Trophoblast cell (in vitro differentiated cells and primary cell): ENCODE measurements around the gene KRT39.

Experiments
- DNase-seq, 2 donors: peaks; one replicate each; pipeline ENCODE4 v3.0.0-alpha.2; 2016
- H2AFZ ChIP-seq: 2 replicates; pipeline ENCODE4 v1.6.1; 2013; ENCODE audit warnings: low read length, moderate library complexity, mild to moderate bottlenecking; ENCODE audit not compliant: insufficient read depth, poor library complexity
- H2AK5ac ChIP-seq: 2 replicates; pipeline ENCODE4 v1.6.1; 2013; ENCODE audit warnings: mild to moderate bottlenecking, low read length
- H2BK120ac ChIP-seq: 2 replicates; pipeline ENCODE4 v1.6.1; 2013; ENCODE audit warnings: low read length, mild to moderate bottlenecking, moderate library complexity; ENCODE audit not compliant: insufficient read depth, poor library complexity
- H2BK12ac ChIP-seq: 2 replicates; pipeline ENCODE4 v1.6.1; 2013; ENCODE audit warnings: mild to moderate bottlenecking, low read length, moderate library complexity
- H2BK5ac ChIP-seq: 2 replicates; pipeline ENCODE4 v1.6.1; 2013; ENCODE audit warnings: low read length, low read depth, moderate library complexity, mild to moderate bottlenecking; ENCODE audit not compliant: poor library complexity
- H3K14ac ChIP-seq: 2 replicates; pipeline ENCODE4 v1.6.1; 2013; ENCODE audit warnings: mild to moderate bottlenecking, low read length
- H3K18ac ChIP-seq: 2 replicates; pipeline ENCODE4 v1.6.1; 2013; ENCODE audit warnings: mild to moderate bottlenecking, low read length
- H3K23ac ChIP-seq: 2 replicates; pipeline ENCODE4 v1.6.1; 2013; ENCODE audit warnings: low read length
- H3K27ac ChIP-seq: 2 replicates; pipeline ENCODE4 v1.5.1; 2013; ENCODE audit warnings: low read depth, mild to moderate bottlenecking, inconsistent platforms, low read length, moderate library complexity
- H3K27me3 ChIP-seq: 2 replicates; pipeline ENCODE4 v1.6.1; 2013; ENCODE audit warnings: inconsistent platforms, mild to moderate bottlenecking, low read length, moderate library complexity; ENCODE audit not compliant: insufficient read depth
- H3K36me3 ChIP-seq, 2 experiments: 1 replicate in 1 of 2; 2 replicates in 1 of 2; pipeline ENCODE4 v1.6.1; 2013; ENCODE audit warnings: low read length in 2 of 2, mild to moderate bottlenecking in 2 of 2, moderate library complexity in 1 of 2; ENCODE audit not compliant: insufficient read depth in 2 of 2, control insufficient read depth in 1 of 2
- H3K4ac ChIP-seq: 2 replicates; pipeline ENCODE4 v1.6.1; 2013; ENCODE audit warnings: low read depth, mild to moderate bottlenecking, low read length, moderate library complexity
- H3K4me1 ChIP-seq, 2 experiments: 1 replicate in 1 of 2; 2 replicates in 1 of 2; pipeline ENCODE4 v1.6.1; 2013; ENCODE audit warnings: low read length in 2 of 2, mild to moderate bottlenecking in 2 of 2, moderate library complexity in 1 of 2; ENCODE audit not compliant: insufficient read depth in 2 of 2, control insufficient read depth in 1 of 2
- H3K4me2 ChIP-seq: 2 replicates; pipeline ENCODE4 v1.6.1; 2013; ENCODE audit warnings: inconsistent platforms, mild to moderate bottlenecking, low read length, moderate library complexity
- H3K4me3 ChIP-seq: 2 replicates; pipeline ENCODE4 v1.5.1; 2013; ENCODE audit warnings: mild to moderate bottlenecking, low read depth, low read length, inconsistent platforms
- H3K79me1 ChIP-seq: one replicate; pipeline ENCODE4 v1.6.1; 2013; ENCODE audit warnings: low read length
- H3K79me2 ChIP-seq: 2 replicates; pipeline ENCODE4 v1.6.1; 2013; ENCODE audit warnings: low read length, mild to moderate bottlenecking; ENCODE audit not compliant: control insufficient read depth, insufficient read depth, poor library complexity
- H3K9ac ChIP-seq: 2 replicates; pipeline ENCODE4 v1.6.1; 2013; ENCODE audit warnings: mild to moderate bottlenecking, low read length
- H3K9me3 ChIP-seq: 2 replicates; pipeline ENCODE4 v1.6.1; 2013; ENCODE audit warnings: low read depth, mild to moderate bottlenecking, control low read depth, inconsistent platforms, low read length; ENCODE audit not compliant: insufficient read depth
- H4K12ac ChIP-seq: 2 replicates; pipeline ENCODE4 v1.6.1; 2013; ENCODE audit warnings: low read depth, mild to moderate bottlenecking, low read length, moderate library complexity
- H4K8ac ChIP-seq: 2 replicates; pipeline ENCODE4 v1.6.1; 2013; ENCODE audit warnings: low read depth, mild to moderate bottlenecking, low read length, moderate library complexity
- H4K91ac ChIP-seq: one replicate; pipeline ENCODE4 v1.6.1; 2013; ENCODE audit warnings: low read depth, mild to moderate bottlenecking, low read length, moderate library complexity
- WGBS: extraction: QIAGEN DNeasy Blood & Tissue Kit; methylation state at CpG from one replicate; pipeline ENCODE4 v1.1.7; 2013; ENCODE audit warnings: missing lambda C conversion rate; ENCODE audit not compliant: insufficient read length, insufficient coverage; ENCODE audit errors: extremely low coverage; 5-methylcytosine and 5-hydroxymethylcytosine counted together

The KRT39 gene

GRCh38 chr17:40980117-40980516 lies 13.4 kb upstream of the KRT39 start:
- DNase-seq, result no peak
- Histone ChIP-seq H3K79me1 (peaks cover 3% of the 10 kb centered on the region), H3K4ac (no peak overlapping the region), H3K14ac (no peak overlapping the region), H2AK5ac (no peak overlapping the region), H3K36me3 (no peaks in the 10 kb centered on the region), H3K4me2 (peak overlapping the region; percentile 7), H3K27ac (peak overlapping the region; percentile 6), H3K18ac (no peak overlapping the region), H3K23ac (no peak overlapping the region), H3K9ac (no peak overlapping the region), H2AFZ (no peak overlapping the region), H3K79me2 (no peaks in the 10 kb centered on the region), H2BK12ac (no peak overlapping the region), H4K91ac (no peak overlapping the region), H2BK120ac (no peak overlapping the region), H4K12ac (no peak overlapping the region), H3K27me3 (no peaks in the 10 kb centered on the region), H2BK5ac (no peak overlapping the region), H3K4me1 (peaks cover 7 to 16% of the 10 kb centered on the region in 2 experiments), H4K8ac (no peak overlapping the region), H3K4me3 (no peak overlapping the region), H3K9me3 (no peaks in the 10 kb centered on the region)
- WGBS, result no CpG with 5 or more reads among the region's 3 CpGs

DNA sequence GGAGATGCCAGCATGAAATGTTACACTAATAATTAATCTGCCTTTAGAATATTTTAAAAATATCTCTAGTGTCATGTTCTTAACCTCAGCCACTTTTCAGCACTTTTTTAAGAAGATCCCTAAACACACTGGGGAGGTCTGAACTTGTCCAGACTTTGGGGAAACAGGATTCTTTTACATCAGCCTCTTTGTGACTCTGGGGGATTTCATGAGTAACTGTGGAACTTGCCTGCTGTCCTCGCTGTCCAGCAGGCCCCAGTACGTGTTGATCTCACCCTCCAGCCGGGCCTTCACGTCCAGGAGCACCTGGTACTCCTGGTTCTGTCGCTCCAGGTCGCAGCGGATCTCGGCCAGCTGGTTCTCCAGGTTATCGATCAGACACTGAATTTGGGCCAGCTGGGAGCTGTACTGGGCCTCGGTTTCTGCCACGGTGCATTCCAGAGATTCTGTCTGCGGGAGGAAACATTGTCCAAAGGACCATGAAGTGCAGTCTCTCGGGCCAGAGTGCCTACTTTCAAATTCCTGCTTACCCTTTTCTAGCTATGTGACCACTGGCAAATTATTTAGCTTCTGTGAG lies 11.9 kb upstream of the KRT39 start:
- Histone ChIP-seq H3K79me2 (no peaks in the 10 kb centered on the region), H3K27me3 (no peaks in the 10 kb centered on the region), H2BK12ac (peak overlapping the region; percentile 8), H4K12ac (no peak overlapping the region), H3K18ac (no peak overlapping the region), H2BK5ac (peak overlapping the region; percentile 18), H4K8ac (no peak overlapping the region), H3K4me3 (no peak overlapping the region), H3K14ac (no peak overlapping the region), H4K91ac (peak overlapping the region; percentile 25), H2AFZ (peak overlapping the region; percentile 75), H2BK120ac (no peak overlapping the region), H3K4ac (no peak overlapping the region), H3K79me1 (peaks cover 3% of the 10 kb centered on the region), H3K36me3 (no peaks in the 10 kb centered on the region), H3K4me2 (no peak overlapping the region), H3K27ac (peak overlapping the region; percentile 4), H2AK5ac (no peak overlapping the region), H3K9ac (no peak overlapping the region), H3K23ac (no peak overlapping the region), H3K9me3 (no peaks in the 10 kb centered on the region), H3K4me1 (peaks cover 7 to 16% of the 10 kb centered on the region in 2 experiments)
- WGBS, result no CpG with 5 or more reads among the region's 13 CpGs
- no peak for DNase-seq

DNA sequence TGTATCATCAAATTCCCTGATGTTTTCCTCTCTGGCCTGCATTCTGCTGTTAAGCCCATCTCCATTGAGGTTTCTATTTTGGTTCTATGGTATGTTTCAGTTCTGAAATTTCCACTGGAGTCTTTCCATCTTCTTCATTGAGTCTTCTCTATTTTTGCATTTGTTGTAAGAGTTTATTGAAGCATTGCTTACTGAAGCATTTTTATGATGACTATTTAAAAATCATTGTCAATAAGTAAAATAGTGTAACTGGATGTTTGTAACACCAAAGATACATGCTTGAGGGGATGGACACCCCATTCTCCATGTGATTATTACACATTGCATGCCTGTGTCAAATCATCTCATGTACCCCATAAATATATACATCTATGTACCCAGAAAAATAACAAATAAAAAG lies 8.8 kb upstream of the KRT39 start:
- Histone ChIP-seq H3K9me3 (no peaks in the 10 kb centered on the region), H3K4me2 (no peak overlapping the region)

GRCh38 chr17:40974366-40974765 lies 7.6 kb upstream of the KRT39 start:
- Histone ChIP-seq H4K91ac (no peak overlapping the region), H2BK12ac (no peak overlapping the region), H3K23ac (no peak overlapping the region), H2BK120ac (no peak overlapping the region), H3K4me1 (peaks cover 4 to 7% of the 10 kb centered on the region in 2 experiments), H2BK5ac (no peak overlapping the region), H3K79me1 (peaks cover 3% of the 10 kb centered on the region), H3K9me3 (no peaks in the 10 kb centered on the region), H3K18ac (no peak overlapping the region), H2AFZ (no peak overlapping the region), H3K36me3 (no peaks in the 10 kb centered on the region), H4K12ac (no peak overlapping the region), H4K8ac (no peak overlapping the region), H3K79me2 (no peaks in the 10 kb centered on the region), H3K14ac (no peak overlapping the region), H3K27ac (no peak overlapping the region), H3K27me3 (no peaks in the 10 kb centered on the region), H3K4me2 (no peak overlapping the region), H3K9ac (no peak overlapping the region), H3K4ac (no peak overlapping the region), H3K4me3 (no peak overlapping the region), H2AK5ac (no peak overlapping the region)
- DNase-seq, result no peak
- no CpG with 5 or more reads among the region's 3 CpGs for WGBS

More for the DNA sequence above, 8.8 kb upstream of the KRT39 start:
- Histone ChIP-seq H3K79me1 (peaks cover 3% of the 10 kb centered on the region), H3K4ac (no peak overlapping the region), H3K36me3 (no peaks in the 10 kb centered on the region), H3K23ac (no peak overlapping the region), H3K27ac (no peak overlapping the region), H2AK5ac (no peak overlapping the region), H4K12ac (no peak overlapping the region), H3K4me3 (no peak overlapping the region), H3K79me2 (no peaks in the 10 kb centered on the region), H2AFZ (no peak overlapping the region), H4K91ac (no peak overlapping the region), H3K27me3 (no peaks in the 10 kb centered on the region), H3K9ac (no peak overlapping the region), H2BK120ac (no peak overlapping the region), H2BK5ac (no peak overlapping the region), H3K18ac (no peak overlapping the region), H4K8ac (no peak overlapping the region), H2BK12ac (no peak overlapping the region), H3K4me1 (peaks cover 6 to 11% of the 10 kb centered on the region in 2 experiments), H3K14ac (no peak overlapping the region)
- DNase-seq, result no peak
